Measurements from ENCODE around the gene BRD4. TPM values are rescaled to one million over a fixed set of nuclear protein-coding genes. Genes with fewer than 3 reads are reported as not detected.

BRD4 gene
- total and polyA plus RNA-seq, 2 of the 13 experiments (the other 11 are each of a cell fraction or from before 2014, with no cell fraction given) = 10.5 to 11.4 TPM

GRCh38 chr19:15368051-15368632 lies 35.8 kb upstream of the BRD4 start:
- Histone ChIP-seq H3K27me3 (ENCODE audit: control insufficient read depth in 1 of 2, insufficient read depth in 2 of 2, low read length in 2 of 2) (no peaks in the 10 kb centered on the region), H4K20me1 (ENCODE audit: insufficient read depth, low read length) (no peaks in the 10 kb centered on the region), H3K36me3 (replicated peaks in 1 of 2; ENCODE audit: control insufficient read depth in 1 of 2, insufficient read depth in 2 of 2, low read length in 2 of 2) (peaks cover 32 to 71% of the 10 kb centered on the region in 2 experiments), H3K4me1 (ENCODE audit: insufficient read depth, low read length) (no peaks in the 10 kb centered on the region), H3K27ac (ENCODE audit: extremely low read length, insufficient read depth, low read length) (no peak overlapping the region), H3K9me3 (ENCODE audit: low read length) (no peaks in the 10 kb centered on the region), H3K4me2 (ENCODE audit: low read depth, low read length) (no peak overlapping the region), H3K79me2 (ENCODE audit: insufficient read depth, low read length) (peaks cover under 1% of the 10 kb centered on the region), H3K4me3 (replicated peaks in 1 of 3; ENCODE audit: insufficient read depth in 1 of 3, low read depth in 2 of 3, low read length in 3 of 3) (no peak overlapping the region), H3K9ac (ENCODE audit: insufficient read depth, low read depth, low read length) (no peak overlapping the region), H2AFZ (ENCODE audit: low read length) (no peak overlapping the region)
- DNase-seq (ENCODE audit: low spot score) (no peak), FAIRE-seq (no peak), ATAC-seq (peak; percentile 16)
- no TSS peak for BruUV-seq (replicated peaks)
- ChIA-PET CTCF (ENCODE audit: low intra/inter-chr PET ratio, low total read pairs) (no interaction called here), POLR2A (interaction anchor here (0.9 to 2.3 kb wide), 2 partner anchors 11 to 51 kb away, joined by 3 to 8 read pairs; partner anchors contain the start of genes AKAP8 and AKAP8L)
- WGBS (ENCODE audit: low lambda C conversion rate) = 96% methylated on average over 22 of the region's 24 CpGs
- intact Hi-C loops (cut with micrococcal nuclease; ENCODE audit: unreplicated experiment) = no loop called here
- in situ Hi-C loops (cut with HindIII; ENCODE audit: extremely low pct_ligation_motif_present, low pct_unique_long_range_greater_than_20kb) = no loop called here
- TF ChIP-seq POLR2AphosphoS2 (IDR thresholded peaks at IDR 0.05; ENCODE audit: low read depth, low read length) (peak; percentile 60), KDM6A (CRISPR knock-in tag; IDR thresholded peaks at IDR 0.05; ENCODE audit: low read depth) (no peak), AGO2 (optimal IDR thresholded peaks at IDR 0.05; ENCODE audit: low read depth, low read length) (peak; percentile 85), GLI4 (CRISPR knock-in tag; IDR thresholded peaks at IDR 0.05; ENCODE audit: borderline replicate concordance) (no peak), KDM2A (CRISPR knock-in tag; IDR thresholded peaks at IDR 0.05; ENCODE audit: borderline replicate concordance, low read depth) (no peak), ZNF331 (CRISPR knock-in tag; IDR thresholded peaks at IDR 0.05) (no peak), RBFOX2 (IDR thresholded peaks at IDR 0.05; ENCODE audit: low read depth, low read length) (peak; percentile 37; the same call in 1 of the 2 replicates)

GRCh38 chr19:15367439-15367838 lies 35.1 kb upstream of the BRD4 start:
- Histone ChIP-seq H3K9ac (ENCODE audit: insufficient read depth, low read depth, low read length) (no peak overlapping the region), H3K9me3 (ENCODE audit: low read length) (no peaks in the 10 kb centered on the region), H3K79me2 (ENCODE audit: insufficient read depth, low read length) (no peaks in the 10 kb centered on the region), H3K36me3 (replicated peaks in 1 of 2; ENCODE audit: control insufficient read depth in 1 of 2, insufficient read depth in 2 of 2, low read length in 2 of 2) (peaks cover 29 to 64% of the 10 kb centered on the region in 2 experiments), H3K27me3 (ENCODE audit: control insufficient read depth in 1 of 2, insufficient read depth in 2 of 2, low read length in 2 of 2) (no peaks in the 10 kb centered on the region), H3K27ac (ENCODE audit: extremely low read length, insufficient read depth, low read length) (no peak overlapping the region), H3K4me2 (ENCODE audit: low read depth, low read length) (no peak overlapping the region), H4K20me1 (ENCODE audit: insufficient read depth, low read length) (no peaks in the 10 kb centered on the region), H3K4me1 (ENCODE audit: insufficient read depth, low read length) (no peaks in the 10 kb centered on the region), H2AFZ (ENCODE audit: low read length) (no peak overlapping the region), H3K4me3 (replicated peaks in 1 of 3; ENCODE audit: insufficient read depth in 1 of 3, low read depth in 2 of 3, low read length in 3 of 3) (no peak overlapping the region)
- no peak for DNase-seq (ENCODE audit: low spot score)
- POLR2A ChIA-PET = interaction anchor here (2.3 kb wide), 1 partner anchor 12 kb away, joined by 8 read pairs; the partner anchor contains the start of gene AKAP8
- intact Hi-C loops (cut with micrococcal nuclease; ENCODE audit: unreplicated experiment) = no loop called here
- no peak for ATAC-seq
- WGBS (ENCODE audit: low lambda C conversion rate) = 97% methylated on average over 3 of the region's 3 CpGs
- TF ChIP-seq HNRNPLL (IDR thresholded peaks at IDR 0.05; ENCODE audit: low read depth, low read length, poor library complexity, severe bottlenecking) (no peak), HMGXB4 (CRISPR knock-in tag; IDR thresholded peaks at IDR 0.05; ENCODE audit: borderline replicate concordance in 1 of 2, low read depth in 1 of 2) (no peak), SMAD3 (CRISPR knock-in tag; IDR thresholded peaks at IDR 0.05) (no peak), PHF20 (CRISPR knock-in tag; IDR thresholded peaks at IDR 0.05) (no peak), ZNF576 (CRISPR knock-in tag; IDR thresholded peaks at IDR 0.05) (no peak)
- CTCF ChIA-PET (ENCODE audit: low intra/inter-chr PET ratio, low total read pairs) = no interaction called here
- in situ Hi-C loops (cut with HindIII; ENCODE audit: extremely low pct_ligation_motif_present, low pct_unique_long_range_greater_than_20kb) = no loop called here
- BruUV-seq (replicated peaks) = no TSS peak
- no peak for FAIRE-seq
